Measurements from ENCODE around the gene NEUROD2.
A peak's percentile ranks its signal among the peaks of the same experiment; 100 is the strongest.

The NEUROD2 gene

DNA sequence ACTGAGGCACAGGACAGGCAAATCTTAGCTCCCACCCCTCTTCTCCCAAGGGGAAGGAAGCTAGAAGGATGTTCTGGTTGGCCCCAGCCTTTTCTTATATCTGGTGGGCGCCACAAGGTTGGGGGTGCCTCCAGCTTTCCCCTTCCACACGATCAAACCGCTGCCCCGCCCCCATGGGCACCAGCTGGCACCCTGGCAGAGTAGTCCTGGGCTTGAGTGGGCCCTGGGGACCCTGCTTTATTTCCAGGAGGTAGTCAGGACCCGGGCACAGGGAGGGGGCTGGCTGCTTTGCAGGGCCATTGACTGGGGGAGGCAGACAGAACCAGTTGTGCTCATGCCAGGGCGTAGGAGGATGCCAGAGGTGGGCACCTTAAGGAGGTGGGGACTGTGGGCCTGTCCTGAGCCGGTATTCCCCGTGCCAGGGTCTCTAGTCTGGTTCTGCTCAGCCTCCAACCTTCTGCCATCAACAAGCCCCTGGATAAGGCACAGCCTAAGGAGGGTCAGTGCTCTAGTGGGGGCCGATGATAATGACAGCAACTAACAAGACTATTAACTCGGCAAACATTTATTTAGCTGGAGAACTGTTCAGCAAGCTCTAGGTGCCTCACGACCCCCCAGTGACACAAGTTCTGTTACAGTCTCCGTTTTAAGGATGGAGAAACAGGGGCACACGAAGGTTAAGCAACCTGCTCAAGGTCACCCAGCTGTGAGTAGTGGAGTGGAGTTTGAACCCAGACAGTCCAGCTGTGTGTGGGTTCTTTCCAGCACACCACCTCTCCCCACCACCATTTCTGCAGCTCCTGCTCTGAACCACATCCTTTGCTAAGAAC lies 11.5 kb upstream of the NEUROD2 start:
- DNase-seq (ENCODE audit: low read depth in 2 of 2), result no peak

DNA sequence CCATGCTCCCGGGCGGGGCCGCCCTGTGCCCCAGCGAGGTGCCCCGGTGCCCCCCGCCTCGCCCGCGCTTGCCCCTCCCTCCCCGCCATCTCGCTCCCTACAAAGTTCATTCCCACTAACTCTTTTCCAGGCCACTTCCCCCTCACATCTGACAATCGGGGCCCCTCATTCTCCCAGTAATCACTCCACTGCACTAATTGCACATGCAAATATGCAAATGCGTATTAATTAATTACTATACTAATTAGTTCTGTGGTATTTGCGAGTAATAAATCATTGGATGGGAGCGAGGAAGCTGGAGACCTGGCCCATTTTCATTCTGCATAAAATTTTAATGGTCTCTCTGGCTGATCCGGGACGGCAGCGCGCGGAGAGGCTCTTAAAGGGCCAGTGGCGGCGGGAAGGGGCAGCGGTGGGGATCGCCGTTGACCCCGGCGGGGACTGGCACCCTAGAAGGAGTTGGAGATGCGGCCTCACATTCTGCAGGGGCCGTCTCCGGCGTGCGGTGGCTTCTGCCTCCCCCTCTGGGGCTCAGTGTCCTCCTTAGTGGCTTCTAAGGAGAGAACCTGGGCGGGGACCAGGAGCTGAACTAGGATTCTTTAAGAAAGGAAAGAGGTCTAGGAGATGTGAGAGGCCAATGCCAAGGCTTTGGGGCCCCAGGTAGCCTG lies 10.7 kb upstream of the NEUROD2 start:
- DNase-seq (ENCODE audit: low read depth in 2 of 2), result no peak

DNA sequence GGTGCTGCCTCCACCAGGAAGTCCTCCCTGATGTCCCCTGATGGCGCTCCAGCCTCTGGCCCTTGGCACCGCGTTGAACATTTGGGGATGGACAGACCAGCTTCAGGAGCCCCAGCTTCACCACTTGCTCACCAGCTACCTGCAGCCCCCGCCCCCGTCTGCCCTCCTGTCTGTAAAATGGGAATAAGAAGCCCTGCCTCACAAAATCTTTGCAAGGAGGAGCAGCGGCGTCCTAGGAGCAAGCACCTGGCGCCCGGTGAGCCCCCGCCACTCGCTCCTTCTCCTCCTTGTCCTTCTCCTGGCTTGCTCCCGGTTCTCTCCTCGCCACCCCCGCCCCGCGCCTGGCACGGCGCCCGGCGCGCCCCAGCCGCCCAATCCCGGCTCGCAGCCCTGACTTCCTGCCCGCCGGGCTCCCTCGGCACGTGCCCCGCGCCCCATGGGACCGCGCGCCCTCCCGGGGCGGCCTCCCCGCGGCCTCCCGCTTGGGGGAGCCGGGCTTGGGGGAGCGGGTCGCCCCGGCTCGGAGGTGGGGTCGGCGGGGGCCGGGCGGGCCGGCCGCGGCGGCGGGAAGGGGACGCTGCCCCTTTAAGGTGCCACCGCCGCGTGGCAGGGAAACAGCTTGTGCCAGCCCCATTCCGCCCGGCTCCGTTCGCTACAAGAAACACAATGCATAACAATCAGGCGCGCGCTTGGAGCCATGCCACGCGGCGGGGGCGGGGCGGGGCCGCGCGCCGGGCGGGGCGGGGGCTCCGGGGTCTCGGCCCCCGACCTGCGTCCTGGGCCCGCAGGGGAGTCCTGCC lies 9.9 kb upstream of the NEUROD2 start:
- peak in 1 of 2 donors; percentile 39 for DNase-seq (ENCODE audit: low read depth in 2 of 2)

- no peak for DNase-seq (ENCODE audit: low read depth in 2 of 2)
Measured at GRCh38 chr17:39617100-39617445, 9.4 kb upstream of the NEUROD2 start.

- DNase-seq (ENCODE audit: low read depth in 2 of 2), result no peak
Measured at GRCh38 chr17:39615434-39615833, 7.7 kb upstream of the NEUROD2 start.

GRCh38 chr17:39614545-39615157 lies 6.9 kb upstream of the NEUROD2 start:
- DNase-seq (ENCODE audit: low read depth in 2 of 2), result no peak

DNA sequence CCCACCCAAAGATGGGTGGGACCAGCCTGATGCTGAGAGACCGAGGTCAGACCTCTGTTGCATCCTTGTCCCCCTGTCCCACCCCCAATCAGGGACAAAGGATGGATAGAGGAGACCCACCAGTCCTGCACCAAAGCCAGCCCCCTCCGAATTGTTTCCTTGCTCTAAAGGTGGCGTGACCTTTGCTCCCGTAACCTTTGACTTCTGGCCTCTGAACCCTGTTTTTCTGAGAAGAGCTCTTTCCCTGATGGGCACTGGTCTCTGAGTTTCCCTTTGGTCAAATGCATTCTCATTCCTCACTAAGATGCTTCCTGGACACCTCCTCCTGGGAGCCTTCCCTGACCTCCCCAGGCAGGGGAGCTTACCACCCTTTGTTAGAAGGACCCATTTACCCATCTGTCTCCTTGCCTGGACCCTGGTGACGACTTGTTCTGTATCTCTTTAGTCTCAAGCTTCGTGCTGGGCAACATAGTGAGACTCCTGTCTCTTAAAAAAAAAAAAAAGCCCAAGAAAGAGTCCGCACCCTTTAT lies 5.3 kb upstream of the NEUROD2 start:
- DNase-seq (ENCODE audit: low read depth in 2 of 2), result no peak

DNA sequence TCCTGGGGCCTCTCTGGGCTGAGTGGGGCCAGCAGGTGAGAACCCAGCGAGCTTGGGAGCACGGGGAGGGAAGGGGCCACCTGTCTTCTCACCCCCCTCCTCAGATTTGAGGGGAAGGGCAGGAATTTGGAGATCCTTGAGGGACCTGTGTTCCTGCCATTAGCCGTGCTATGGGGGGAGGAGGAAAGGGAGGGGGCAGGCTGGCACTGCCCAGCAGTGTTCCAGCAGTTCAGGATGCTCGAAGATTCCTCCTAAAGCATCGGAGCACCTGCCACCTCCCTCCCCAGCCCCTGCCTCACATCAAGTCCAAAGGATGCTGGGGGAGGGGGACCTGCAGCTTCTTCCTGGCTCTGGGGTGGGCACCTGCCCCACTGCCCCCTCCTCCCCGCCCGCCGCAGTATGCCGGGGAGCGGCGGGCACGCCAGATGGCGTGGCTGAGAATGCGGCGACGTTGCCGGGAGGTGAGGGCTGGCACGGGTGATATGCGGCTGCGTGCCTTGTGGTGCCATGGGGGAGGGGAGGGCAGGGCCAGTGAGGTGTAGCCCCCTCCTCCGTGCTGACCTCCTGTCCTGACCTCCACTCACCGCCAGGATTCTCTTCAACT lies 4.7 kb upstream of the NEUROD2 start:
- no peak for DNase-seq (ENCODE audit: low read depth in 2 of 2)

DNA sequence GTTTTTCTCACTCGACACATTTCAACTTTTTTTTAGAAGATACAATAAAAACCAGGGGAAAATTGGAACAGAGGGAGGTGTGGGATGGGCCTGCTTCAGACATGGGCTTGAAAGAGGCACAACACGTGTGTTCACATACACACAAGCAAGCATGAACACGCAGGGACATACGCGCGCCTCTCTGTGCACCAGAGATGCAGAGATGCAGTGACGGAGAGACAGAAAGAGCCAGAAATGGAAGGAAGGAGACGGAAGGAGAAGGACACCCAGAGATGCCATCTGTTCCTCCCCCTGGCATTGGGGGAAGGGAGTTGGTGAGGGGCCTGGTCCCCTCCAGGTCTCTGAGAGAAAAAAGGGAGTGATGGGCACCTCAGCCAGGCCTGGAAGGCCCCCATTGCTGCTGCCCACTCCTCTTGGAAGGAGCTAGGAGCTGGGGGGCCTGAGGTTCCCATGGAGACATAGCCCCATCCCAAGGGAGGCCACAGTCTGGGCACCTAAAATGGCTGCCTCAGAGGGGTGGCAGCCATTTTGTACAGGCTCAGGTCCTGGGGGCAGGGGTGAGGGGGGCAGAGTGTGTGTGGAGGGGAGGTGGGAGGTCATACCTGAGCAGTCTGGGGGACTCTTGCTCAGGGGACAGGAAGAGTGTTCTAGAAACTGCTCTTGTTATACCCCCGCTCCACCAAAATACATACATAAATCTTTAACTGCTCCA lies 3.8 kb upstream of the NEUROD2 start:
- DNase-seq (ENCODE audit: low read depth in 2 of 2), result no peak

GRCh38 chr17:39609416-39610025 lies 1.8 kb upstream of the NEUROD2 start:
- no peak for DNase-seq (ENCODE audit: low read depth in 2 of 2)

DNA sequence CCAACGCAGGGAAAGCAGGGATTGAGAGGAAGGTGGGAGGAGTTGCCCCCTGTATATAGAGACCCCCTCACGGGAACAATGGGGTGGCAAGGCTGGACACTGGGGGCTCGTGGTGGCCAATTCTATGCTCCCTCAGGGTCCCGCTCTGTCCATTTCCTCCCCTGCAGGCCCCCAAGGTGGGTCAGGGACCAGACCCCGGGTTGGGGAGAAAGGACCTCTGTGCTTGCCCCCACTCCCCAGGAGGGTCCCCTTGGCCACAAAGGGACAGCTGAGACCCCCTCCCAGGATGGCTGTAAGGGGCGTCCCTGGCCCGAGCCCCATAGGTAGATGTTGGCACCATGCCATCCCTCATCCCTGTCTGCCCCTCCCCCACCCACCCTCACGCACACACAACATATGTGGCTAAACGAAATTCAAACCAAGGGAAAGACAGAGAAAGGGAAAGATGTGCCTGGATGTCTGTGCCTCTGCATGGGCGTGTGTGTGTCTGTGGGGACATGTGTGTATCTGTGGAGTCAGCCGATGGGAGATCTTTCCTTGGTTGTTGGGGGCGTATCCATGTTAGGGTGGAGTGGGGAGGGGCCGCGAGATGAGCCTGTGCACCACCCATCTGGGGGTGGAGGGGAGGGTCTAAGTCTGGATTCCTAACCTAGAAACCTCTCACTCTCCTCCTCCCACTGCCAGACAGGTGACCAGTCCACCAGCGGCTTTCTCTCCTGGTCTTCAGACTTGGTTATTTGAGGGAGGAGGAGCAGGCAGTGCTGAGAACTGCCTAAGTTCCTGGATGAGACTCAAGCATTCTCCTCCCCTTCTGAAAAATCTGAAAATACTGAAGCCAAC lies 642 bp upstream of the NEUROD2 start:
- DNase-seq (ENCODE audit: low read depth in 2 of 2), result no peak

DNA sequence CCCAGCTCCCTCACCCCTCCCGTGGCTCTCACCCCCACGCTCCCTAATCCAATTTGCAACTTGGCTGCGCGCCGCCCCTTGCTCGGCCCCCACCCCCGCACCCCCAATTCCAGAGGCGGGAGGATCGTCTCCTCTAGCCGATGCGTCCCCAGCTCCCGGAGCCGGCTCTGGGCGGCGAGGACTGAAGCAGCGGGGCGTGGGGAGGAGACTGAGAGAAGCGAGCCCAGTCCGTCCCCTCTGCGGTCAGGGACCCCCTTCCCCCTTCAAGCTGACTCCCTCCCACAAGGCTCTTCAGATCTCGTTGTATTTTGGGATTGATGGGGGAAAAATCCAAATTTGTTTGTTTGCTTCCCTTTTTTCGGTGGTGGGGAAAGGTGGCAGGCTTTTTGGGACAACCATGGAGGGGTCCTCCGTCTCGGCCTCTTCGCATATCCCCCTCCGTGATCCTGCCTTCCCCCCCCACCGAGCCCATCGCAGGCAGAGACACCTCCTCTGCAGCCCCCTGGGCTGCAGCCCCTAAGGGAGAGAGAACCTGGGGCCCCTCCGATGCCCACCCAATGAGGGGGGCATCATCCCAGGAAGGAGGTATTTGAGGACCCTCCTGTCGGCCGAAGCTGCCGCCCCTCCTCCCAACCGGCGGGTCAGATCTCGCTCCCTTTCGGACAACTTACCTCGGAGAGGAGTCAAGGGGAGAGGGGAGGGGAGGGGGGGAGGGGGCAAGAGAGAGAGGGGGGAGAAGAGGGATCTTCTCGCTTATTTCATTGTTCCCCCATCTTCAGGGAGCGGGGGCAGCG lies 466 bp downstream of the NEUROD2 start:
- no peak for DNase-seq (ENCODE audit: low read depth in 2 of 2)

DNA sequence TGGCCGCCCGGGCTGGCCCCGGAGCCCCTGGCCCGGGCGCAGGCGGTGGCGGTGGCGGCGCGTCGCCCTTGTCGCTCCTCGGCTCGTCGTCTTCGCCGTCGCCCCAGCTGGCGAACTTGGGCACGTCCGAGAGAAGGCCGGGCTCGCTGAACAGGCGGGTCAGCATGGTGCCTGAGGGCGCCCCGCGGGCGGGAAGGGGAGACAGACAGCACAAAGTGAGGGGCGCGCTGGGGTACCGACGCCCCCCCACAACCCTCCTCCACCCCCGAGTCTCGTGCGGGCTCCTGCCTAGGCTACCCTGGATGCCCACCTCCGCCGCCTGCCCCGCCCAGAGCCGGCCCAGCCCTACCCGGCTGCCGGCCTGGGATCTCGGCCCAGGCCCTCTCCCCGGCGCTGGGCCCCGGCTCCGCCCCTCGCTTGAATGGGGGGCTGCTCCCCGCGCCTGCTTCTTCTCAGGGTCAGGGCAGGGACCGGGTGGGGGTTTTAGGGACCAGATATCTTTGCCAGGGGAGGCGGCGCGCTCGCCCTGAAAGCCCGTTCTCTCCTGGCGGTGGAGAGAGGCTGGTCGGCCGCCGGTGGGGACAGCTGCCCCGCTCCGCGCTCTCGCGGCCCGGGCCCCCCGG lies 1.2 kb downstream of the NEUROD2 start:
- DNase-seq (ENCODE audit: low read depth in 2 of 2), result no peak

DNA sequence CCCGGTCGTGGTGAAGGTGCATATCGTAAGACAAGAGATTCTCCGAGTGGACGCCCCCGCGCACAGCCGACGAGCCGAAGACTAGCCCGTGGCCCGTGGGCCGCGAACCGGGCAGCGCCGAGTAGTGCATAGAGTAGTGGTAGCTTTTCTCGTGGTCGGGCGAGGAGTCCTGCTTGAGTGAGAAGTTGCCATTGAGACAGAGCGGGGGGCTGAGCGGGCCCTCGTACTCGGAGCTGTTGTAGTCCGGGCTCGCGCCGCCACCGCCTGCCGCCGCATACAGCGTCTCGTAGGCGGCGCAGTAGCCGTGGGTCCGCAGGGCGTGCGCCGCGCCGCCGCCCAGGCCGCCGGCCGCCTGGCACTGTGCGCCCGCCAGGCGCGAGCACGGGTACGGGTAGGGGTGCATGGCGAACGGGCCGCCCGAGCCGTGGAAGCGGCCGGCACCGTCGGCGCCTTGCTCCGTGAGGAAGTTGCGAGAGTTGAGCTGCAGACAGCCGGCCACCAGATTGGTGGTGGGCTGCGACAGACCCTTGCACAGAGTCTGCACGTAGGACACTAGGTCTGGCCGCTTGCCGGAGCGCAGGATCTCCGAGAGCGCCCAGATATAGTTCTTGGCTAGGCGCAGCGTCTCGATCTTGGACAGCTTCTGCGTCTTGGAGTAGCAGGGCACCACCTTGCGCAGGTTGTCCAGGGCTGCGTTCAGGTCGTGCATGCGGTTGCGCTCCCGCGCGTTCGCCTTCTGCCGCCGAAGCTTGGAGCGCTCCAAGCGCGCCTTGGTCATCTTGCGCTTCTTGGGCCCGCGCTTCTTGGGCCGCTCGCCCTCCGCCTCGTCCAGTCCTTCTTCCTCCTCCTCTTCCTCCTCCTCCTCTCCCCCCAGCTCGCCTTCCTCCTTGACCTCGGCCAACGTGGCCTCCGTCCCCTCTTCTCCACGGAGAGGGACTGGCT lies 2.0 kb downstream of the NEUROD2 start:
- DNase-seq (ENCODE audit: low read depth in 2 of 2), result no peak

- no peak for DNase-seq (ENCODE audit: low read depth in 2 of 2)
Measured at GRCh38 chr17:39604911-39605491, 2.7 kb downstream of the NEUROD2 start.

DNA sequence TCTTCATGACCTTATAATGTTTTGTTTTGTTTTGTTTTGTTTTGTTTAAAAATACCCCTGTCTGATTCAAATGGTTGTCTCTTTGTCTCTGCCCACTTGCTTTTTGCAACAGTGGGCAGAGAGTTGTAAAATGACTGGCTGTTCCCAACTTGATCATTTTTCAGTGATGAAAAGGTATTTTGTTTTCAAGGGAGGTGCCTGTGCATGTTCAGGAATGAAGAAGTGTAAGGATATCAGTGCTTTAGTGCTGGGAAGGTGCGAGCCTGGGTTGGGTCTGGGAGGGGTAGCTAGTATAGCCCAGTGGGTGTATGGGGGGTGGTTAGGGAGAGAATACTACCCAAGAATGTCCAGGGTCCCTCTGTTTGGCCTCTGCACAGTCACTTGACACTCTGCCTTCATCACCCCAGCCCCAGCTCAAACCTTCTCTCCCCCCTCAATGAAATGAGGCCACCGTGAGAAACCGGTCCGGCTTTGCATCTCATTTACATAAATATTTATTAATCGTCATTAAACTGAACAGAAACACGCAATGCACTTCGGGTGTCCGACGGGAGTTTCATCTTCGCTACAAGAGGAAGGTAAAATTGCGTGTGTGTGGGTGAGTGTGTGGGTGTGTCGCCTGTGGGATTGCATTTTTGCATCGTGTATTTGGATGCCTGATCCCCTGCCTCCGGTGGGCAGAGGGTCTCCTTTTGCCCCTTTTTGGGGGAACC lies 4.3 kb downstream of the NEUROD2 start:
- DNase-seq (ENCODE audit: low read depth in 2 of 2), result no peak

Data from activated CD4-positive, alpha-beta T cell treated with anti-CD3 and anti-CD28 coated beads for 24 hours (primary cell).